Suprapubic skin (tissue), 4 donors: ENCODE results near the gene PDE4D. TPM values are rescaled to one million over a fixed set of nuclear protein-coding genes. Genes with fewer than 3 reads are reported as not detected.

Experiments
- DNase-seq, 2 donors: peaks; one replicate each; pipeline ENCODE4 v3.0.0-alpha.2; 2019; ENCODE audit warnings: low spot score in 2 of 2
- H3K27ac ChIP-seq: fragments of 200-600 bp; sonication (generic); one replicate; pipeline ENCODE4 v1.5.1; 2019
- H3K27me3 ChIP-seq: fragments of 200-600 bp; sonication (generic); one replicate; pipeline ENCODE4 v1.5.1; 2019
- H3K36me3 ChIP-seq: fragments of 200-600 bp; sonication (generic); one replicate; pipeline ENCODE4 v1.5.1; 2019
- H3K4me1 ChIP-seq: fragments of 200-600 bp; sonication (generic); one replicate; pipeline ENCODE4 v1.5.1; 2019
- H3K4me3 ChIP-seq: fragments of 200-600 bp; sonication (generic); one replicate; pipeline ENCODE4 v1.5.1; 2019; ENCODE audit warnings: mild to moderate bottlenecking
- H3K9me3 ChIP-seq: fragments of 200-600 bp; sonication (generic); one replicate; pipeline ENCODE4 v1.5.1; 2019
- EP300 ChIP-seq: sonication (generic); formaldehyde crosslinking; IDR thresholded peaks from one replicate; pipeline ENCODE4 v1.6.1; 2017; ENCODE audit warnings: antibody characterized with exemption
- POLR2A ChIP-seq, 2 donors: fragments of 450-650 bp; IDR thresholded peaks; one replicate each; pipeline ENCODE4 v1.6.1; 2017; ENCODE audit warnings: antibody characterized with exemption in 2 of 2, mild to moderate bottlenecking in 2 of 2, moderate library complexity in 2 of 2
- POLR2AphosphoS5 ChIP-seq, 3 donors: sonication (generic); formaldehyde crosslinking; IDR thresholded peaks; one replicate each; pipeline ENCODE4 v1.6.1; 2017; ENCODE audit warnings: antibody characterized with exemption in 3 of 3
- WGBS: methylation state at CpG from one replicate; pipeline ENCODE4 v1.1.5; 2018; 5-methylcytosine and 5-hydroxymethylcytosine counted together
- total RNA-seq, 4 donors: library from RNA; depleted of rRNA; stranded (reverse); fragments of >200 nt; gene quantifications; one replicate each; pipeline ENCODE4 v1.1.0, GENCODE V29; 2016
- TF ChIP-seq, protein P1 (sequence below), 2 donors: fragments of 200-600 bp in 1 of 2; fragments of 450-650 bp in 1 of 2; sonication (generic) in 1 of 2; IDR thresholded peaks; one replicate each; pipeline ENCODE4 v1.5.1; 2016 to 2019; ENCODE audit warnings: antibody characterized with exemption in 2 of 2, mild to moderate bottlenecking in 1 of 2, moderate library complexity in 1 of 2

The PDE4D gene
- total RNA-seq, 4 donors from 2014 or later: 26.8 to 57.2 (median 29.9) TPM

DNA sequence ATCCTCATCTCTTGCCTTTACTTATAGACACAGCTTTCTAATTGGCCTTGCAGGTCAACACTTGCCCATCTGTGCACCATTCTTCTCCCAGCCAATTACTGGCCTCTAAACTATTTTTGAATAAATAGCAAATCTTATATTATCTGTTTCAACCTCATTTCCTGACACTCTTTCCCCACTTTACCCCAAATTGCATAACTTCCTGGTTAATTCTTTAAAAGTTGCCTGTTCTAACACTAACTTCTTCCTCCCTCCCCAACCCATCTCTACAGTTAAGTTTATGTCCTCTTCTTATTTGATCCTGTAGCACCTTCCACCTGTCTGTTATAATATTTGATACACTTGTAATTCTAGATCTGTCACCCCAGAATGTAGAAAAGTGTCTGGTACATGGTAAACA lies 372.1 kb downstream of the PDE4D start:
- no peaks in the 10 kb centered on the region for H3K36me3 ChIP-seq
- DNase-seq: no peak
- no peaks in the 10 kb centered on the region for H3K4me1 ChIP-seq
- H3K27me3 ChIP-seq: no peaks in the 10 kb centered on the region
- no peak overlapping the region for H3K27ac ChIP-seq
- no peak overlapping the region for H3K4me3 ChIP-seq
- TF ChIP-seq, protein P1, sequence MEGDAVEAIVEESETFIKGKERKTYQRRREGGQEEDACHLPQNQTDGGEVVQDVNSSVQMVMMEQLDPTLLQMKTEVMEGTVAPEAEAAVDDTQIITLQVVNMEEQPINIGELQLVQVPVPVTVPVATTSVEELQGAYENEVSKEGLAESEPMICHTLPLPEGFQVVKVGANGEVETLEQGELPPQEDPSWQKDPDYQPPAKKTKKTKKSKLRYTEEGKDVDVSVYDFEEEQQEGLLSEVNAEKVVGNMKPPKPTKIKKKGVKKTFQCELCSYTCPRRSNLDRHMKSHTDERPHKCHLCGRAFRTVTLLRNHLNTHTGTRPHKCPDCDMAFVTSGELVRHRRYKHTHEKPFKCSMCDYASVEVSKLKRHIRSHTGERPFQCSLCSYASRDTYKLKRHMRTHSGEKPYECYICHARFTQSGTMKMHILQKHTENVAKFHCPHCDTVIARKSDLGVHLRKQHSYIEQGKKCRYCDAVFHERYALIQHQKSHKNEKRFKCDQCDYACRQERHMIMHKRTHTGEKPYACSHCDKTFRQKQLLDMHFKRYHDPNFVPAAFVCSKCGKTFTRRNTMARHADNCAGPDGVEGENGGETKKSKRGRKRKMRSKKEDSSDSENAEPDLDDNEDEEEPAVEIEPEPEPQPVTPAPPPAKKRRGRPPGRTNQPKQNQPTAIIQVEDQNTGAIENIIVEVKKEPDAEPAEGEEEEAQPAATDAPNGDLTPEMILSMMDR (IDR thresholded peaks at IDR 0.05): no peak
- TF ChIP-seq EP300 (no peak), POLR2AphosphoS5 (IDR thresholded peaks at IDR 0.05) (no peak), POLR2A (IDR thresholded peaks at IDR 0.05) (no peak)
- no peaks in the 10 kb centered on the region for H3K9me3 ChIP-seq

DNA sequence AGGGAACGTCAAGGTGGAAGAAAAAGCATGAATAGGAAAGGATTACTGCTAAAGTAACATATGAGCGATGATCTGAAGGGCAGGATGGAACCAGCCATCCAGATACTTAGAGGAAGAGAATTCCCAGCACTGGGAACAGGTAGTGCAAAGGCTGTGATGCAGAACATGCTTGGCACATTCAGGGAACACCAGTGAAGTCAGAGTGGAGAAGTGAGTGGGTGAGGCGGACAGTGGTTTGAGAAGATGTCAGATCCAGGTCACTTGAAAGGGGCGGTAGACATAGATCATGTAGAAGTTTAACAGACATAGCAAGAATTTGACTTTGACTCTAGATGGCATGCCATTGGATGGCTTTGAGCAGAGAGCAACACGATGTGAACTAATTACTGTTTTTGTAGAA lies 374.2 kb downstream of the PDE4D start:
- WGBS: 90% methylated on average over 5 of the region's 5 CpGs
- Histone ChIP-seq H3K4me1 (no peaks in the 10 kb centered on the region), H3K9me3 (no peaks in the 10 kb centered on the region), H3K27me3 (no peaks in the 10 kb centered on the region), H3K4me3 (no peak overlapping the region), H3K27ac (no peak overlapping the region), H3K36me3 (no peaks in the 10 kb centered on the region)
- TF ChIP-seq EP300: no peak
- no peak for DNase-seq

DNA sequence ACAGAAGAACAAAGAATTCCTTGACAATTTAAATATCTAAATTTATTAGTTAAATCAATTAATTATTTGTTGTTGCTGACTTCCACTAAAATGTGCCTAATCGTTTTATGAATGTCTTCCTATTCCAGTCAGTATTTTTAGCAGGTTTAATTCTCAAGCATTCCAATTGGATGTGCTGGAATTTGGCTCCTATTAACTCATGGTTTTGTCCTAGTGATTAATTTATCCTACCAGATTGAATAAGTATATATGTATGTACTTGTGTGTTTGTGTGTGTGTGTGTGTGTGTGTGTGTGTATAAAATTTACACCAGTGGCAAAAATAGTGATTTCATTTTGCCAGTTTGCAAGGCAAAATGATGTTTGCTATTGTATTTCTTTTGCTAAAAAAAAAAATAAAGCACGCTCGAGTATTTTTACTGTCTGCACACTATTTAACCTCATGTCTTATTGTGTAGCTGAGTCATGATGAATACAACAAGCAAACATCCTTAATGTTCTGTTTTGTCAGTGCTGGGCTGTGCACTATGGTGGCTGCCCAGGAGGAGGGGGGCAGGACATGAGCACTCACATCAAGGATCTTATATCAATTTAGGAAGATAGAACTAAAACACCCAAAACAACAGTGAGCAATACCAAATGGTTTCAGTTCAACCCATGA lies 375.5 kb downstream of the PDE4D start:
- TF ChIP-seq POLR2A (IDR thresholded peaks at IDR 0.05) (no peak), EP300 (no peak), POLR2AphosphoS5 (IDR thresholded peaks at IDR 0.05) (no peak)
- TF ChIP-seq, protein P1 (IDR thresholded peaks at IDR 0.05): no peak
- no peaks in the 10 kb centered on the region for H3K36me3 ChIP-seq
- H3K9me3 ChIP-seq: no peaks in the 10 kb centered on the region
- H3K4me1 ChIP-seq: no peaks in the 10 kb centered on the region
- 58% methylated on average over 3 of the region's 3 CpGs for WGBS
- H3K4me3 ChIP-seq: no peak overlapping the region
- no peak overlapping the region for H3K27ac ChIP-seq
- H3K27me3 ChIP-seq: no peaks in the 10 kb centered on the region
- no peak for DNase-seq

DNA sequence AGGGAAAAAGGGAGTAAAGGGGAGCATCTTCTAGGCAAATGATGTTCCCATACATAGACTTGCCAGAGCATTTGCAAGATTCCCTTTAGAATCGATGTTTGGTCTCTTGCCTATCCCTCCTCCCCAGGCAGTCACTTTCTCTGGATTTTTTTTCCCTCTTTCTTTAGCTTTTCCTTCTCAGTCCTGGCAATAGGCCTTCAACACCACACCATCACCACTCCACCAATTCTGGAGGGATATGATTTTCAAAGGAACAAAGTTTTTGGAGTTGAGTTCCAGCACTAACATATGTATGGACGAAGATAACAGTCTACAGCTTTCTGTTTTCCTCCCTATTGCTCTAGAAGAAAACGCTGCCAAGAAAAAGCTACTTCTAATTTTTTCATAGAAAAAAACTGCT lies 377.4 kb downstream of the PDE4D start:
- no peaks in the 10 kb centered on the region for H3K4me1 ChIP-seq
- H3K27me3 ChIP-seq: no peaks in the 10 kb centered on the region
- no peak for DNase-seq
- no peak overlapping the region for H3K4me3 ChIP-seq
- H3K27ac ChIP-seq: no peak overlapping the region
- no peak for TF ChIP-seq POLR2A (IDR thresholded peaks at IDR 0.05)
- TF ChIP-seq EP300: no peak
- TF ChIP-seq, protein P1 (IDR thresholded peaks at IDR 0.05): no peak
- TF ChIP-seq POLR2AphosphoS5 (IDR thresholded peaks at IDR 0.05): no peak
- no peaks in the 10 kb centered on the region for H3K36me3 ChIP-seq
- 87% methylated on average over 3 of the region's 3 CpGs for WGBS
- no peaks in the 10 kb centered on the region for H3K9me3 ChIP-seq

DNA sequence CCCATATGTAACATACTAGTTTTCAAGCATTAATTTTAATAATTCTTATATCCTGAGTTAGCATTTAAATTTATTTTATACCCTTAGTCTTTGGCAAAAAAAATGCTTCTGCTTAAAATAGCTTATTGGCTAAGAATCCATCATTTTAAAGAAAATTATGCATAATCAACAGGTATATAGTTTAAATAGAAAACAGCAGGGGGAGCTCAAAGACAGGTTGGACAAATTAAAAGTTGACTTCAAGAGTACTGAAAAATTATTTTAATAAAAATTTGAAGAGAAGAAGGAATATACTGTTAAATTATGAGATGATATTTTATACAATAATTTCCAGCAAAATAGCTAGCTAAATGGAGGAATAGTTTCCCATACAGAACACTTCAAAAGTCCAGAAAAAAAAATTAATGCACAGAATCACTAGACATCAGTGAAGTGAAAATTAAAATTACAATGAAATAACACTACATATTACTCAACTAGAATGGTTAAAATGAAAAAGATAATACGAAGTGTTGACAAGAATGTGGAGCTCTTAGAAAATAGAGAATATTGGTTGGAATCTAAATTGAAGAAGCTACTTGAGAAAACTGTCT lies 387.1 kb downstream of the PDE4D start:
- TF ChIP-seq POLR2A (IDR thresholded peaks at IDR 0.05) (no peak), EP300 (no peak), POLR2AphosphoS5 (IDR thresholded peaks at IDR 0.05) (no peak)
- TF ChIP-seq, protein P1 (IDR thresholded peaks at IDR 0.05): peak in 1 of 2 donors; percentile 2
- Histone ChIP-seq H3K27me3 (no peaks in the 10 kb centered on the region), H3K27ac (no peak overlapping the region), H3K4me3 (no peak overlapping the region), H3K4me1 (no peaks in the 10 kb centered on the region), H3K36me3 (no peaks in the 10 kb centered on the region), H3K9me3 (no peaks in the 10 kb centered on the region)
- DNase-seq: no peak
- WGBS: 67% methylated on average over 1 of the region's 1 CpG
